M059J (cell line): ENCODE measurements around the gene MAPK4. TPM values are rescaled to one million over a fixed set of nuclear protein-coding genes. Genes with fewer than 3 reads are reported as not detected.
"Not testable (repeated sequence)": the region's sequence is repeated elsewhere in the genome, so short reads cannot be mapped to it uniquely, and the experiment has no call there.

ENCODE experiments used
- DNase-seq: peaks from one replicate; pipeline ENCODE4 v3.0.0-alpha.2; 2012; ENCODE audit warnings: low read depth
- total RNA-seq: library from RNA; depleted of rRNA; stranded (reverse); fragments of >200 nt; shearing (Covaris generic); gene quantifications from 2 replicates; pipeline ENCODE4 v1.2.3, GENCODE V29; 2014; rRNA removed

The MAPK4 gene
- total RNA-seq, 1 experiment from 2014 or later = not detected

- no peak for DNase-seq
Observed at GRCh38 chr18:50749945-50750344, 190.1 kb downstream of the MAPK4 start.

DNA sequence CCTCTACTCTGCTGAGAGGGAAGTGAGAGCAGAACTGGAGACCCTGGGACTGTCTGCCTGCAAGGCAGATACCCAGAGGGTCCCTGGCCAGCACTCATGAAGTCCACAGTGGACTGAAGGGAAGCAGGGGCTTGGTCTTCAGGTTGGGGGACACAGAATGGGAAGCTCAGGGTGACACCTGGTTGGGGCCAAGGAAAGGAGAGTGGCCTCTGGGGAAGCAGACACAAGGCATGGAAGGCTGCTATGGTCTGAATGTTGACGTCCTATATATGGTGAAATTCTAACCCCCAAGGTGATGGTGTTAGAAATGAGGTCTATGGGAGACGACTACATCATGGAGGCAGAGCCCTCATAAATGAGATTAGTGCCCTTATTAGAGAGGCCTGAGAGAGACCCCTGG lies 190.7 kb downstream of the MAPK4 start:
- no peak for DNase-seq

DNA sequence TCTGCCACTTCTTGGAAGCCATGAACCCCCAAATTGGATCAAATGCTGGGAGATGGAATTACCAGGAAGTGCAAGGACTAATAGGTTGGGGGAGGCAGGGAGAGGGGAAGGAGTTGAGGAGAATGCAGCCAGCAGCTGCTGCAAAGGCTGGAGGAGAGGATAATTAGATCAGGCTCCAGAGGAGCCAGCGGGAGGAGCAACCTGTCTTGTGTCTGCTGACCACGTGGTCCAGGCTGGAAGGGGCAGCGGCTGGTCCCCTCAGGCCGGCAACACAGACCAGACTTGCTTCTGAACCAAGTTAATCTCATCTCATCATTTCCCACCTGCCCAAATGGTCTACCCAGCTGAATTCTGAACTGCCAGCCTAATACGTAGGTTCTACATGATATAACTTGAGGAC lies 191.6 kb downstream of the MAPK4 start:
- DNase-seq = no peak

GRCh38 chr18:50751947-50752346 lies 192.1 kb downstream of the MAPK4 start:
- DNase-seq = no peak

- no peak for DNase-seq
Observed at GRCh38 chr18:50753311-50753710, 193.4 kb downstream of the MAPK4 start.

- DNase-seq = no peak
Observed at GRCh38 chr18:50754297-50754696, 194.4 kb downstream of the MAPK4 start.

DNA sequence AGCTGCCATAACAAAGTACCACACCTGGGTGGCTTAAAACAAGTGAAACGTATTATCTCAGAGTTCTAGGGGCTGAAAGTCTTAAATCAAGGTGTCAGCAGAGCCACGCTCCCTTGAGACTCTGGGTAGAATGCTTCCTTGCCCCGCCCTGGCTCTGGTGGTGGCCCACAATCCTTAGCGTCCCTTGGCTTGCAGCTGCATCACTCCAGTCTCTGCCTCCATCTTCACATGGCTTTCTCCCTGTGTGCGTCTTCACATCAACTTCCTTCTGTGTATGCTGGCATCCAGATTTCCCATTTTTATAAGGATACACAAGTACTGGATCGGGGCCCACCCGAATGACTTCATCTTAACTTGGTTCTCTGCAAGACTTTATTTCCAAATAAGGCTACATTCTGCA lies 197.5 kb downstream of the MAPK4 start:
- no peak for DNase-seq

DNA sequence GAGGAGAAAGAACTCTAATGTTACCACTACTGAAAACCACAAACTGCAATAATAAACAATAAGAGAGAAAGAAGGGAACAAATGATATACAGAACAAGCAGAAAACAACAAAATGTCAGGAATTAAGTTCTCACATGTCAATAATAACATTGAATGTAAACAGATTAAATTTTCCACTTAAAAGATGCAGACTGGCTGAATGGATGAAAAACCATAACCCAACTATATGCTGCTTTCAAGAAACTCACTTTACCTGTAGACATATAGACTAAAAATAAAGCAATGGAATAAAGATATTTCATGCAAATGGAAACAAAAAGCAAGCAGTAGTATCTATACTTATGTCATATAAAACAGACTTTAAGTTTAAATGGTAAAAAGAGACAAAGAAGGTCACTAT lies 209.6 kb downstream of the MAPK4 start:
- DNase-seq = no peak

GRCh38 chr18:50775207-50775606 lies 215.3 kb downstream of the MAPK4 start:
- DNase-seq = no peak

DNA sequence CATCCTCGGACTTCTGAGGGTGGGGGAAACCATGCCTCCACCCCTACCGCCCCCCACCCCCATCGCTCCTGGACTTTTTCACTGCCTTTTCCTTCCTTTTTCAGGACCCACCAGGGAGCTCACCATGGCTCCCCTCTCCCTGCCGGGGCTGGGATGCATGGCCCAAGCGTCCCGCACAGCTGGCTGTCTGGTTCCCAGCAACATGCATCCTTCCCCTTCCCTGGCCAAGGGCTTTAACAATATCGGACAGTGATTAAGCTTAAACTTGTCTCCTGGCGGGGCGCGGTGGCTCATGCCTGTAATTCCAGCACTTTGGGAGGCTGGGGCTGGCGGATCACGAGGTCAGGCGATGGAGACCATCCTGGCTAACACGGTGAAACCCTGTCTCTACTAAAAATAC lies 215.8 kb downstream of the MAPK4 start:
- DNase-seq = no peak

GRCh38 chr18:50776383-50776782 lies 216.5 kb downstream of the MAPK4 start:
- DNase-seq = no peak

DNA sequence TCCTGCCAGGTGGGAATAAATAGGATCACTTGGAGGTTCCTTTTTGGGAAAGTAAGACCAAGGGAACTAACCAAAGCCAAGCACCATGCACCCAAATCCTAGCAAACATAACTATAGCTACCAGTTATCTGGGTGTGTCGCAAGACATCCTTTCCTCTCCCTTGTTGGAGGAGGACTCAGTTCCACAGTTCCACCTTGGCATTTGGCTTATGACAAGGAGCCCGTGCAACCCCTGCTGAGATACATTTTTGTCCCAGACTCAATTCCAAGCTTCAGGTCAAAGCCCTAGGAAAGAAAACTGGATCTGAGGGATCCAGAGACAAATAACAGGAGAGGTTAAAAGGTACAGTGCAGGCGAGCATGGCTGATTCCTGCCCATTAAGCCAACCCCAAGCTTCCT lies 219.1 kb downstream of the MAPK4 start:
- not testable (repeated sequence) for DNase-seq

Other genes starting within 250 kb of the MAPK4 start
- gene SKA1, start 185.0 kb upstream of the MAPK4 start, total RNA-seq = 37.5 and 51.7 TPM in 2 replicates